ENCODE data around the gene NPSR1. TPM values are rescaled to one million over a fixed set of nuclear protein-coding genes. Genes with fewer than 3 reads are reported as not detected.
A peak's percentile ranks its signal among the peaks of the same experiment; 100 is the strongest.

NPSR1 gene
- total and polyA plus RNA-seq, 8 donors: not detected

DNA sequence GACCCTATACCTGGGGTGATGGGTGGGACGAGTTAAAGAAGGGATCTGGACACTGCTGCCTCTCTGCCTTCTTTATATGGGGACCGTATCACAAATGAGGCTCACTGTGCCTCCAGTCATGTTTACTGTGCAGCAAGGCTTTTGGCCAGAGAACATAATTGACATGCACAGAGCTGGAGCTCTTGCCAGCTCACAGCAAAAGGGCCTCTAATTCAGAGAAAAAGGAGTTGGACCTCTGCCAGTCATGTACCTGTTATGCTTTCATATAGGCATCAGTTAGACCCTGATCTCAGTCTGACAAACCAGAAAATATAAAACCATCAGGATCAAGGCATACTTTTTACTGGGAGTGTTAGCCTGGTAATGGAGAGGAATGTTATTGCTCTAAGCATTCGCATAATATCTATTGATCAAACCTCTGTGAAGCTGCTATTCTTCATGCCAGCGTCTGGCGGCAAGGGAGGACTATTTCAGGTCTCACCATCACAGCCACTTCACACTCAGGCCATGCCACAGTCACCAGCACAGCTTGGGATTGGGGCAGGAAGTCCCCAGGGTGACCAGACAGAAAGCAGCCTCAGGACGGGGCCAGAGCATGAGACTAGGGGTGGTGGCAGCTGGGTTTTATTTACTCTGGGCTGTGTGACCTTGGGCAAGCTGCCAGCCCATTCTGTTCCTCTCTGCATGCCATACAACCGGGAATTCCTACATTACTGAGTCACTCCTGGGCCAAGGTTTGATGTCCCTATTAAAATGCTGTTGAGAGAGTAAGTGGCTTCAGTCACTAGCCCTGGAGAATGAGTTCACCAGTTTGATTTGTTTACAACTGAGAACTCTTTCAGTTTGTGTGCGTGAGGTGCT, 90.1 kb downstream of the NPSR1 start:
- H3K27ac ChIP-seq: peak overlapping the region in 4 of 5 donors; percentile 11 to 68 (median 42)
- no peak overlapping the region for H3K4me3 ChIP-seq
- TF ChIP-seq EP300 (IDR thresholded peaks at IDR 0.05): no peak
- peak in 1 of 3 donors; percentile 51 for TF ChIP-seq POLR2AphosphoS5 (IDR thresholded peaks at IDR 0.05)
- H3K9me3 ChIP-seq: no peaks in the 10 kb centered on the region
- 21 to 48% (median 27%) methylated on average over 7 to 8 of the region's 8 CpGs for WGBS, 5 donors
- peaks cover 0 to 19% (median 11%) of the 10 kb centered on the region in 4 donors for H3K4me1 ChIP-seq
- H3K27me3 ChIP-seq: no peaks in the 10 kb centered on the region
- intact Hi-C loops (cut with DNase I; ENCODE audit: low total_unique reads): no loop called here
- DNase-seq: peak; percentile 79 to 88
- H3K36me3 ChIP-seq: no peaks in the 10 kb centered on the region

- no peaks in the 10 kb centered on the region for H3K9me3 ChIP-seq
- intact Hi-C loops (cut with DNase I; ENCODE audit: low total_unique reads): no loop called here
- WGBS, 5 donors: 90 to 100% (median 94%) methylated on average over 2 of the region's 2 CpGs
Measured at GRCh38 chr7:34748728-34749089, 90.7 kb downstream of the NPSR1 start.

GRCh38 chr7:34749446-34749845, 91.4 kb downstream of the NPSR1 start:
- Histone ChIP-seq H3K27ac (no peak overlapping the region), H3K27me3 (no peaks in the 10 kb centered on the region), H3K9me3 (no peaks in the 10 kb centered on the region), H3K4me3 (no peak overlapping the region), H3K4me1 (peaks cover 0 to 19% (median 11%) of the 10 kb centered on the region in 4 donors), H3K36me3 (no peaks in the 10 kb centered on the region)
- DNase-seq: no peak
- 89 to 97% (median 96%) methylated on average over 2 of the region's 2 CpGs for WGBS, 5 donors
- intact Hi-C loops (cut with DNase I; ENCODE audit: low total_unique reads): no loop called here
- TF ChIP-seq POLR2A (IDR thresholded peaks at IDR 0.05) (no peak), POLR2AphosphoS5 (IDR thresholded peaks at IDR 0.05) (no peak), EP300 (IDR thresholded peaks at IDR 0.05) (no peak), CTCF (IDR thresholded peaks at IDR 0.05) (no peak)

More at GRCh38 chr7:34748728-34749089, 90.7 kb downstream of the NPSR1 start:
- Histone ChIP-seq H3K4me3 (no peak overlapping the region), H3K27me3 (no peaks in the 10 kb centered on the region), H3K4me1 (peaks cover 0 to 19% (median 11%) of the 10 kb centered on the region in 4 donors), H3K27ac (peak overlapping the region in 4 of 5 donors; percentile 5 to 48 (median 23)), H3K36me3 (no peaks in the 10 kb centered on the region)
- no peak for TF ChIP-seq POLR2A (IDR thresholded peaks at IDR 0.05)
- DNase-seq: no peak

DNA sequence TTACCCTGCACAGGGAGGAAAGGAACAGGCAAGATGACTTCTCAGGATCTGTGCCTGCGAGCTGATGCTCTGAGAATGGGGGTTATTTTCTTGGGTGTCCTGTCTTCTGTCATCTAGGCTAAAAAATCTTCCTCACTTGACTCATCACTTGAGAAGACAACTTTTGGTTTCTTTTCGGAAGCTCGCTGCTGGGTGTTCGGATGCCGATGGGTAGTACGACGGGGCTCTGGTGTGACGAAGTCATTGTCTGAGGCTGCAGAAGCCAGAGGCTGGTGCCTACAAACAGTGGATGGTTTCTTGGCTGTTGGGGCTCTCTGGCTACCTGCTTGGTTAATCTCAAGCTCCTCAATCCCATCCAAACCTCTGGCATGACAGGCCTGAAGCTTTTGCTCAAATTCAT, 92.2 kb downstream of the NPSR1 start:
- no peak for TF ChIP-seq POLR2A (IDR thresholded peaks at IDR 0.05)
- no peak for TF ChIP-seq EP300 (IDR thresholded peaks at IDR 0.05)
- TF ChIP-seq CTCF (IDR thresholded peaks at IDR 0.05): no peak
- TF ChIP-seq POLR2AphosphoS5 (IDR thresholded peaks at IDR 0.05): no peak
- H3K27me3 ChIP-seq: no peaks in the 10 kb centered on the region
- no peaks in the 10 kb centered on the region for H3K9me3 ChIP-seq
- H3K36me3 ChIP-seq: no peaks in the 10 kb centered on the region
- H3K4me3 ChIP-seq: no peak overlapping the region
- intact Hi-C loops (cut with DNase I; ENCODE audit: low total_unique reads): no loop called here
- WGBS, 5 donors: 91 to 98% (median 95%) methylated on average over 8 of the region's 8 CpGs
- no peak for DNase-seq
- H3K27ac ChIP-seq: no peak overlapping the region
- peaks cover 0 to 19% (median 11%) of the 10 kb centered on the region in 4 donors for H3K4me1 ChIP-seq

DNA sequence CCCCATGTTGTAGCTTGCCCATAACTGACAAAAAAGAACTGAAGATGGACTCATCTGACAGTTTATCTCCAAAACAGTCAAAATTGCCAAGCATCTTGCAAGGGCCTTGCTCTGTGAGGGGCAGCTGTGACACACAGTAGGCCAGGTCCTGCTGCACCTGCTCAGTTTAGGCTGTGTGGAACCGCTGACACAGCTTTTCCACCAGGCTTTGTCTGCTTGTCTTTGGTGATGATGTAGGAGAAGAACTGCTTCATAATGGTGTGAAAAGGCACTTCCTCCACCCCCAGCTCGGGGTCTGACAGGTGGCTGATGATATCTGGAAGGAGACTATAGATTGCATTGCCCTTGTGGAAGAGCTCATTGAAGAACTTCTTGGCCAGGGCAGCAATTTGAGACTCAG, 92.6 kb downstream of the NPSR1 start:
- Histone ChIP-seq H3K4me3 (no peak overlapping the region), H3K27me3 (no peaks in the 10 kb centered on the region), H3K4me1 (peaks cover 0 to 19% (median 11%) of the 10 kb centered on the region in 4 donors), H3K9me3 (no peaks in the 10 kb centered on the region), H3K36me3 (no peaks in the 10 kb centered on the region), H3K27ac (no peak overlapping the region)
- intact Hi-C loops (cut with DNase I; ENCODE audit: low total_unique reads): no loop called here
- DNase-seq: no peak
- TF ChIP-seq POLR2AphosphoS5 (IDR thresholded peaks at IDR 0.05) (no peak), EP300 (IDR thresholded peaks at IDR 0.05) (no peak), CTCF (IDR thresholded peaks at IDR 0.05) (no peak), POLR2A (IDR thresholded peaks at IDR 0.05) (no peak)
- 79 to 100% (median 85%) methylated on average over 1 to 2 of the region's 2 CpGs for whole genome bisulfite sequencing, 5 donors
